Bronchial epithelial cell (primary cell): ENCODE data around the gene CIAO1. TPM values are rescaled to one million over a fixed set of nuclear protein-coding genes. Genes with fewer than 3 reads are reported as not detected.

ENCODE experiments used
- DNase-seq: peaks from one replicate; pipeline ENCODE4 v3.0.0-alpha.2; 2010; ENCODE audit warnings: low read depth
- FAIRE-seq: peaks from 2 replicates; lab custom pipeline; 2011; peaks lifted over from hg19 to GRCh38; lab: Jason Lieb, UNC
- H3K27me3 ChIP-seq: 2 replicates; pipeline ENCODE4 v1.5.1; 2011; ENCODE audit warnings: low read length; ENCODE audit not compliant: control insufficient read depth, insufficient read depth
- H3K36me3 ChIP-seq: 2 replicates; pipeline ENCODE4 v1.5.1; 2011; ENCODE audit warnings: low read length; ENCODE audit not compliant: control insufficient read depth, insufficient read depth
- H3K4me3 ChIP-seq: 2 replicates; pipeline ENCODE4 v1.5.1; 2011; ENCODE audit warnings: mild to moderate bottlenecking, low read depth, low read length, control low read depth
- total RNA-seq: library from RNA; depleted of rRNA; stranded (reverse); fragments of >200 nt; gene quantifications from 2 replicates; pipeline ENCODE4 v1.2.1, GENCODE V29; 2014
- TF ChIP-seq, protein P1 (sequence below): IDR thresholded peaks from 2 replicates; pipeline ENCODE4 v1.5.1; 2011; ENCODE audit warnings: mild to moderate bottlenecking, moderate library complexity, low read length, control low read depth, inconsistent platforms; ENCODE audit not compliant: insufficient read depth, severe bottlenecking

The CIAO1 gene
- total RNA-seq, 1 donor from 2014 or later, result 94.0 TPM

DNA sequence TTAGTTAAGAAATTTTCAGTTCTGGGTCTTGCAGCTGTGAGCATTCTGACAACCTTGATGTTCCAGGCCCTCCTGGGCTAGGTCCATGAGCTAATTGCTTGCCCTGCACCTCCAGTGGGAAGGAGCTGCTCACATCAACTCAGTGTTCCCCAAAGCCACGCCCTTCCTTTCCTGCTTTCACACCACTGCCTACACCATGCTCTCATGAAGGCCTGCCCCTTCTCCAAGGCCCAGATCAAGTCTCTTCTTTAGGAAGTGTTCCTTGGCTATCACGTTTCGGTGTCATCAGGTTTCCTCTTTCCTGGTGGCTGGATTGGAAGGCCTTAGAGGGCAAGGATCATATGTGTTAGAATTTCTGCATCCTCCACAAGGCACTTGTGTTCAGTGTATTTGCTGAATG is 19.0 kb upstream of the CIAO1 start:
- H3K27me3 ChIP-seq, result no peaks in the 10 kb centered on the region
- FAIRE-seq (no peak), DNase-seq (no peak)
- H3K4me3 ChIP-seq, result no peak overlapping the region
- TF ChIP-seq, protein P1, sequence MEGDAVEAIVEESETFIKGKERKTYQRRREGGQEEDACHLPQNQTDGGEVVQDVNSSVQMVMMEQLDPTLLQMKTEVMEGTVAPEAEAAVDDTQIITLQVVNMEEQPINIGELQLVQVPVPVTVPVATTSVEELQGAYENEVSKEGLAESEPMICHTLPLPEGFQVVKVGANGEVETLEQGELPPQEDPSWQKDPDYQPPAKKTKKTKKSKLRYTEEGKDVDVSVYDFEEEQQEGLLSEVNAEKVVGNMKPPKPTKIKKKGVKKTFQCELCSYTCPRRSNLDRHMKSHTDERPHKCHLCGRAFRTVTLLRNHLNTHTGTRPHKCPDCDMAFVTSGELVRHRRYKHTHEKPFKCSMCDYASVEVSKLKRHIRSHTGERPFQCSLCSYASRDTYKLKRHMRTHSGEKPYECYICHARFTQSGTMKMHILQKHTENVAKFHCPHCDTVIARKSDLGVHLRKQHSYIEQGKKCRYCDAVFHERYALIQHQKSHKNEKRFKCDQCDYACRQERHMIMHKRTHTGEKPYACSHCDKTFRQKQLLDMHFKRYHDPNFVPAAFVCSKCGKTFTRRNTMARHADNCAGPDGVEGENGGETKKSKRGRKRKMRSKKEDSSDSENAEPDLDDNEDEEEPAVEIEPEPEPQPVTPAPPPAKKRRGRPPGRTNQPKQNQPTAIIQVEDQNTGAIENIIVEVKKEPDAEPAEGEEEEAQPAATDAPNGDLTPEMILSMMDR, result no peak
- H3K36me3 ChIP-seq, result no peaks in the 10 kb centered on the region

DNA sequence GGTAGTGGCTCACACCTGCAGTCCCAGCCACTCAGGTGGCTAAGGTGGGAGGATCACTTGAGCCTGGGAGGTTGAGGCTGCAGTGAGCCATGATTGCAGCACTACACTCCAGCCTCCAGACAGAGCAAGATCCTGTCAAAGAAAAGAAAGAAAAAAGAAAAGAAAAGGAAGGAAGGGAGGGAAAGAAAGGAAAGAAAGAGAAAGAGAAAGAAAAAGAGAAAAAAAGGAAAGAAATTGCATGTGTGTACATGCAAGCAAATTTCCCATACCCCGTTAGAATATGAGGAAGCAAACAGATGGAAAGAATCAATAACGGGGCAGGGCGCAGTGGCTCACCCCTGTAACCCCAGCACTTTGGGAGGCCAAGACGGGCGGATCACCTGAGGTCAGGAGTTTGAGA is 18.1 kb upstream of the CIAO1 start:
- H3K4me3 ChIP-seq, result no peak overlapping the region
- no peak for FAIRE-seq
- DNase-seq, result no peak
- no peaks in the 10 kb centered on the region for H3K36me3 ChIP-seq
- TF ChIP-seq, protein P1, result no peak
- H3K27me3 ChIP-seq, result no peaks in the 10 kb centered on the region

DNA sequence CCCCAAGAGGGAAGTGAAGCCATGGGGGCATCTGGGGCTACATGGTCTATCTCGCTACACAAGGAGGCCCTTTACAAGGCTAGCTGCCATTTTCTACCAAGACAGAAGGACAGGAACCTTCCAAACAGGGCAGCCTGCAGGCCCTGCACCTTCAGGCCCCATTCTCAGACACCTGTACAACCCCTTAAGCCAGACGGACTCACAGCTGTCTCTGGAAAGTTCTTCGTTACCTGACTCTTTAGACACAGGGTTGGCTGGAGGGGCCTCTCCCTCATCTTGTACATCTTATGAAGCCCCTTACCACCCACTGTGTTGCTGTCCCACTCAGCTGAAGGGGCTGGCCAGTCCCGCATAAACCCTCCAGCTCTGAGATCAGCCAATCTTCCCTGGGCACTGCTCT is 17.4 kb upstream of the CIAO1 start:
- H3K4me3 ChIP-seq, result no peak overlapping the region
- no peaks in the 10 kb centered on the region for H3K27me3 ChIP-seq
- FAIRE-seq (no peak), DNase-seq (no peak)
- TF ChIP-seq, protein P1, result no peak
- H3K36me3 ChIP-seq, result peaks cover 5% of the 10 kb centered on the region

DNA sequence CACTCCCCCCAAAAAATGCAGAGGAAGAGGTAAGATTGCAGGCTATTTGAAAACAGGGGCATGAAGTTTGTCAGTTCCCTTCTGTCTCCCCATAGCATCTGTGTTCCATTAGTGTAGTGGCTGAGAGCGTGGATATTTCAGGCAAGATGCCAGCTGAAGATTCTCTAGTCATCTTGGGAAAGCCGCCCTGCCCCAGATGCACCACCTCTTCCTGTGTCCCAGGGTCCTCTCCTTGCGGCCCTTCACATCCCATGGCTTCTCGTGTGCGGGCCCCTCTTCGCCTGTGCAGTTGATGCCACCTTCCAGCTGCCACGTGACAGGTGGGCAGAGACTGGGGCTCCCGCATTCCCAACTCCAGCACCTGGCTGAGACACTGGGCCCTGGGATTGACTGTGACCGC is 16.4 kb upstream of the CIAO1 start:
- Histone ChIP-seq H3K4me3 (no peak overlapping the region), H3K27me3 (no peaks in the 10 kb centered on the region), H3K36me3 (peaks cover 7% of the 10 kb centered on the region)
- no peak for DNase-seq
- FAIRE-seq, result no peak
- TF ChIP-seq, protein P1, result no peak

DNA sequence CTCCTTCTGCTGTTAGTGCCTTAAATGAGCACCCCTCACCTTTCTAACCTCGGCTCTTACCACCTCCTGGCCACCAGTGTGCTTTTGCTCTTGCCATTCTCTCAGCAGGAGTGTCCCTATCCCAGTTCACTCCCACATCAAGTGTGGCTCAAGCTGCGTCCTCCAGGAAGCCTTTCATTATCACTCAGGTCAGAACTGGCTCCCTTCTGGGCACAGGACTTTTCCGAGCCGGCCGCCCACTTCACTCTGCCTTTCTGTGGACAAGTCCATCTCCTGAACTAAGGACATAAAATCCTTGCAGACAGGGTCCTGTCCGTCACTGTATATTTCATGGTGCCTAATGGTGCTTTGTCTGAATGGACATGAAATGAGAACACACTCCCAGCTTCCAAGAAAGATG is 15.8 kb upstream of the CIAO1 start:
- no peak for FAIRE-seq
- no peak overlapping the region for H3K4me3 ChIP-seq
- TF ChIP-seq, protein P1, result no peak
- no peak for DNase-seq
- H3K36me3 ChIP-seq, result peaks cover 8% of the 10 kb centered on the region
- no peaks in the 10 kb centered on the region for H3K27me3 ChIP-seq

DNA sequence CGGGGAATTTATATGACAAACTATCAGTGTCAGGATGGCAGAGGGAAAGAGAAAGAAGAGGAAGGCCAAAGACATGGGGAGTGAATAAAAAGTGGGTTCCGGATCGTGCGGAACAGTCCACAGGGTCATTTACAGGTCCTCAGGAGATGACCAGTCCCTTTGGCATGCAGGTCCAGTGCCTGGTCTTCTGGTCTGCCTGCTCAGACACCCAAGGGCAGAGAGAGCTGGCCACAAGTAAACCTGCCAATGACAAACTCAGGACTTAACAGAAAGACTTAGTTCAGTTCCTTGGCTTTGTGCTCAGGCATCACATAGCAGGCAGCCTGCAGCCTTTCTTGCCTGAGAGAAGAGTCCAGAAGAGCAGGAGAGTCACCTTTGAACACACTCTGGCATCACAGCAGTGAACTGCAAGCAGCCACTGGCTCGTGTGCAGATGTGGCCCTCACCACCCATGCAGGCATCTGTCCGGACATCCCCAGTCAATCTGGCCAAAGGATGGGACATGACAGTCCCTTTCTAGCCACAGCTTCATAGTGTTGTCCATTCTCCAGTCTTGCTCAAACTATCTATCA is 14.2 kb upstream of the CIAO1 start:
- peaks cover 8% of the 10 kb centered on the region for H3K36me3 ChIP-seq
- no peak for FAIRE-seq

More for the DNA sequence above, 14.2 kb upstream of the CIAO1 start:
- Histone ChIP-seq H3K4me3 (no peak overlapping the region), H3K27me3 (no peaks in the 10 kb centered on the region)
- TF ChIP-seq, protein P1, result no peak
- no peak for DNase-seq
